Measurements from ENCODE around the gene ARHGEF37.

- TF ChIP-seq, protein P1, sequence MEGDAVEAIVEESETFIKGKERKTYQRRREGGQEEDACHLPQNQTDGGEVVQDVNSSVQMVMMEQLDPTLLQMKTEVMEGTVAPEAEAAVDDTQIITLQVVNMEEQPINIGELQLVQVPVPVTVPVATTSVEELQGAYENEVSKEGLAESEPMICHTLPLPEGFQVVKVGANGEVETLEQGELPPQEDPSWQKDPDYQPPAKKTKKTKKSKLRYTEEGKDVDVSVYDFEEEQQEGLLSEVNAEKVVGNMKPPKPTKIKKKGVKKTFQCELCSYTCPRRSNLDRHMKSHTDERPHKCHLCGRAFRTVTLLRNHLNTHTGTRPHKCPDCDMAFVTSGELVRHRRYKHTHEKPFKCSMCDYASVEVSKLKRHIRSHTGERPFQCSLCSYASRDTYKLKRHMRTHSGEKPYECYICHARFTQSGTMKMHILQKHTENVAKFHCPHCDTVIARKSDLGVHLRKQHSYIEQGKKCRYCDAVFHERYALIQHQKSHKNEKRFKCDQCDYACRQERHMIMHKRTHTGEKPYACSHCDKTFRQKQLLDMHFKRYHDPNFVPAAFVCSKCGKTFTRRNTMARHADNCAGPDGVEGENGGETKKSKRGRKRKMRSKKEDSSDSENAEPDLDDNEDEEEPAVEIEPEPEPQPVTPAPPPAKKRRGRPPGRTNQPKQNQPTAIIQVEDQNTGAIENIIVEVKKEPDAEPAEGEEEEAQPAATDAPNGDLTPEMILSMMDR (conservative IDR thresholded peaks at IDR 0.05; ENCODE audit: low read length), result no peak
- no peak for TF ChIP-seq EZH2phosphoT487 (IDR thresholded peaks at IDR 0.05; ENCODE audit: borderline replicate concordance, low read depth, low read length)
Observed at GRCh38 chr5:149654231-149654630, 72.9 kb downstream of the ARHGEF37 start.

All from OCI-LY7 (cell line).